HEK293 (cell line): Measurements from ENCODE around the gene PLEKHA6.
A peak's percentile ranks its signal among the peaks of the same experiment; 100 is the strongest.

Experiments used
- CTCF ChIA-PET: fragments of 350-600 bp; formaldehyde crosslinking; extraction: SDS; loops from one replicate; lab custom pipeline; 2021; ENCODE audit warnings: antibody characterized with exemption; lab: Yijun Ruan, JAX
- POLR2A ChIA-PET: fragments of 300-600 bp; formaldehyde crosslinking; extraction: SDS; loops from one replicate; lab custom pipeline; 2020; ENCODE audit warnings: antibody characterized with exemption, inconsistent platforms; lab: Yijun Ruan, JAX
- H3K27ac ChIP-seq: fragments of 200-500 bp; sonication (Bioruptor generic); 2 replicates; pipeline ENCODE4 v1.5.1; 2014; ENCODE audit warnings: low read depth, low read length, control low read depth, inconsistent platforms; ENCODE audit errors: extremely low read depth
- H3K36me3 ChIP-seq, 2 experiments: fragments of 200-500 bp in 1 of 2; sonication (Bioruptor generic) in 1 of 2; 1 replicate in 1 of 2; 2 replicates in 1 of 2; pipeline ENCODE4 v1.5.1; 2014 to 2017; ENCODE audit warnings: inconsistent platforms in 2 of 2, low read length in 2 of 2; ENCODE audit not compliant: control insufficient read depth in 2 of 2, insufficient read depth in 1 of 2
- H3K4me1 ChIP-seq: fragments of 200-500 bp; sonication (Bioruptor generic); 2 replicates; pipeline ENCODE4 v1.5.1; 2014; ENCODE audit warnings: mild to moderate bottlenecking, low read length, inconsistent platforms; ENCODE audit not compliant: control insufficient read depth, insufficient read depth
- H3K4me3 ChIP-seq: 2 replicates; pipeline ENCODE4 v1.5.1; 2011; ENCODE audit warnings: low read depth, mild to moderate bottlenecking, control low read depth, low read length, moderate library complexity
- H3K9me3 ChIP-seq: fragments of 200-500 bp; sonication (Bioruptor generic); 2 replicates; pipeline ENCODE4 v1.5.1; 2014; ENCODE audit warnings: low read depth, low read length, inconsistent platforms; ENCODE audit not compliant: control insufficient read depth, insufficient read depth
- AEBP2 ChIP-seq: fragments of 450-650 bp; formaldehyde crosslinking; IDR thresholded peaks from 2 replicates; pipeline ENCODE4 v1.5.1; 2016; ENCODE audit warnings: missing biosample characterization, missing genetic modification characterization, borderline replicate concordance
- ELK4 ChIP-seq: IDR thresholded peaks from 2 replicates; pipeline ENCODE4 v1.6.1; 2011; ENCODE audit warnings: mild to moderate bottlenecking, low read depth, low read length, borderline replicate concordance
- GLIS1 ChIP-seq: fragments of 450-650 bp; formaldehyde crosslinking; IDR thresholded peaks from 2 replicates; pipeline ENCODE4 v1.5.1; 2016; ENCODE audit warnings: missing biosample characterization, missing genetic modification characterization
- INSM2 ChIP-seq: fragments of 450-650 bp; formaldehyde crosslinking; IDR thresholded peaks from 2 replicates; pipeline ENCODE4 v1.5.1; 2016; ENCODE audit warnings: missing biosample characterization, missing genetic modification characterization
- KLF8 ChIP-seq: fragments of 450-650 bp; formaldehyde crosslinking; IDR thresholded peaks from 2 replicates; pipeline ENCODE4 v1.5.1; 2016; ENCODE audit warnings: missing biosample characterization, missing genetic modification characterization
- PRDM1 ChIP-seq: fragments of 450-650 bp; formaldehyde crosslinking; IDR thresholded peaks from 2 replicates; pipeline ENCODE4; 2016; ENCODE audit warnings: missing biosample characterization, missing genetic modification characterization
- REST ChIP-seq: fragments of 450-650 bp; formaldehyde crosslinking; IDR thresholded peaks from 2 replicates; pipeline ENCODE4 v1.5.1; 2016; ENCODE audit warnings: missing biosample characterization, missing genetic modification characterization
- TSHZ1 ChIP-seq: fragments of 450-650 bp; formaldehyde crosslinking; IDR thresholded peaks from 2 replicates; pipeline ENCODE4 v1.5.1; 2016; ENCODE audit warnings: missing biosample characterization, missing genetic modification characterization, borderline replicate concordance
- YY2 ChIP-seq: fragments of 450-650 bp; formaldehyde crosslinking; IDR thresholded peaks from 2 replicates; pipeline ENCODE4 v1.5.1; 2016; ENCODE audit warnings: missing biosample characterization, missing genetic modification characterization
- ZFP69B ChIP-seq: fragments of 450-650 bp; formaldehyde crosslinking; IDR thresholded peaks from 2 replicates; pipeline ENCODE4 v1.5.1; 2016; ENCODE audit warnings: missing biosample characterization, missing genetic modification characterization
- ZNF169 ChIP-seq: fragments of 450-650 bp; formaldehyde crosslinking; IDR thresholded peaks from 2 replicates; pipeline ENCODE4 v1.5.1; 2016; ENCODE audit warnings: missing biosample characterization, missing genetic modification characterization
- ZNF174 ChIP-seq: fragments of 450-650 bp; formaldehyde crosslinking; IDR thresholded peaks from 2 replicates; pipeline ENCODE4 v1.5.0; 2017; ENCODE audit warnings: missing biosample characterization, mild to moderate bottlenecking, missing genetic modification characterization
- ZNF175 ChIP-seq: fragments of 450-650 bp; formaldehyde crosslinking; IDR thresholded peaks from 2 replicates; pipeline ENCODE4 v1.5.1; 2016; ENCODE audit warnings: missing biosample characterization, missing genetic modification characterization
- ZNF2 ChIP-seq: fragments of 450-650 bp; formaldehyde crosslinking; IDR thresholded peaks from 2 replicates; pipeline ENCODE4 v1.5.1; 2016; ENCODE audit warnings: missing biosample characterization, missing genetic modification characterization
- ZNF211 ChIP-seq: fragments of 450-650 bp; formaldehyde crosslinking; IDR thresholded peaks from 2 replicates; pipeline ENCODE4 v1.5.1; 2016; ENCODE audit warnings: low read depth, missing biosample characterization, missing genetic modification characterization
- ZNF248 ChIP-seq: fragments of 450-650 bp; formaldehyde crosslinking; IDR thresholded peaks from 2 replicates; pipeline ENCODE4 v1.5.1; 2017; ENCODE audit warnings: missing biosample characterization, missing genetic modification characterization
- ZNF335 ChIP-seq: fragments of 450-650 bp; formaldehyde crosslinking; conservative IDR thresholded peaks from 2 replicates; pipeline ENCODE4 v1.5.1; 2016; ENCODE audit warnings: missing biosample characterization, missing genetic modification characterization
- ZNF416 ChIP-seq: fragments of 450-650 bp; formaldehyde crosslinking; IDR thresholded peaks from 2 replicates; pipeline ENCODE4 v1.5.1; 2016; ENCODE audit warnings: missing biosample characterization, missing genetic modification characterization
- ZNF48 ChIP-seq: fragments of 450-650 bp; formaldehyde crosslinking; IDR thresholded peaks from 2 replicates; pipeline ENCODE4 v1.5.1; 2016; ENCODE audit warnings: missing biosample characterization, missing genetic modification characterization
- ZNF521 ChIP-seq: fragments of 450-650 bp; formaldehyde crosslinking; IDR thresholded peaks from 2 replicates; pipeline ENCODE4 v1.5.1; 2017; ENCODE audit warnings: missing biosample characterization, mild to moderate bottlenecking, missing genetic modification characterization
- ZNF549 ChIP-seq: fragments of 450-650 bp; IDR thresholded peaks from 2 replicates; pipeline ENCODE4 v1.5.1; 2018; ENCODE audit warnings: missing biosample characterization, missing genetic modification characterization, mild to moderate bottlenecking, inconsistent platforms, moderate library complexity
- ZNF560 ChIP-seq: fragments of 450-650 bp; formaldehyde crosslinking; IDR thresholded peaks from 2 replicates; pipeline ENCODE4 v1.5.1; 2017; ENCODE audit warnings: missing biosample characterization, missing genetic modification characterization, borderline replicate concordance
- ZNF624 ChIP-seq: fragments of 450-650 bp; formaldehyde crosslinking; IDR thresholded peaks from 2 replicates; pipeline ENCODE4 v1.5.1; 2017; ENCODE audit warnings: missing biosample characterization, missing genetic modification characterization
- ZNF660 ChIP-seq: fragments of 450-650 bp; IDR thresholded peaks from 2 replicates; pipeline ENCODE4 v1.5.1; 2018; ENCODE audit warnings: missing biosample characterization, mild to moderate bottlenecking, missing genetic modification characterization
- ZNF747 ChIP-seq: fragments of 450-650 bp; formaldehyde crosslinking; IDR thresholded peaks from 2 replicates; pipeline ENCODE4 v1.5.1; 2016; ENCODE audit warnings: missing biosample characterization, missing genetic modification characterization
- ZNF791 ChIP-seq: fragments of 450-650 bp; formaldehyde crosslinking; IDR thresholded peaks from 2 replicates; pipeline ENCODE4 v1.5.1; 2016; ENCODE audit warnings: missing biosample characterization, missing genetic modification characterization
- ZNF843 ChIP-seq: fragments of 450-650 bp; formaldehyde crosslinking; IDR thresholded peaks from 2 replicates; pipeline ENCODE4 v1.5.1; 2016; ENCODE audit warnings: missing biosample characterization, missing genetic modification characterization

PLEKHA6 gene

GRCh38 chr1:204398197-204399125, 38.7 kb upstream of the PLEKHA6 start:
- Histone ChIP-seq H3K27ac (no peak overlapping the region), H3K4me3 (no peak overlapping the region), H3K4me1 (no peaks in the 10 kb centered on the region), H3K36me3 (peaks cover 14 to 47% of the 10 kb centered on the region in 2 experiments), H3K9me3 (no peaks in the 10 kb centered on the region)
- ChIA-PET CTCF (interaction anchor here (0.6 to 2.9 kb wide), 69 partner anchors 10 to 539 kb away, joined by 3 to 64 read pairs (median 5); partner anchors contain the start of genes GOLT1A, MDM4, PIK3C2B and REN), POLR2A (interaction anchor here (0.6 to 1.2 kb wide), 10 partner anchors 9 to 117 kb away, joined by 3 to 12 read pairs (median 4); no protein-coding TSS in a partner anchor)
- TF ChIP-seq ZNF248 (tag by site-specific recombination) (no peak), ZNF549 (tag by site-specific recombination) (no peak), ZNF560 (tag by site-specific recombination) (no peak), ZNF2 (tag by site-specific recombination) (peak; percentile 62), ZNF416 (tag by site-specific recombination) (no peak), ZNF747 (no peak), ZNF169 (tag by site-specific recombination) (no peak), PRDM1 (tag by site-specific recombination) (no peak), GLIS1 (tag by site-specific recombination) (peak; percentile 88), KLF8 (tag by site-specific recombination) (no peak), AEBP2 (tag by site-specific recombination) (no peak), ZNF791 (tag by site-specific recombination) (no peak), ZNF843 (no peak), ZNF624 (tag by site-specific recombination) (no peak), TSHZ1 (tag by site-specific recombination) (peak; percentile 49; the same call in 1 of the 2 replicates), ELK4 (no peak), ZNF521 (tag by site-specific recombination) (no peak), ZNF174 (no peak), ZNF335 (tag by site-specific recombination) (no peak), INSM2 (no peak), ZNF211 (tag by site-specific recombination) (no peak), REST (tag by site-specific recombination) (no peak), YY2 (tag by site-specific recombination) (no peak), ZNF48 (no peak), ZNF175 (tag by site-specific recombination) (no peak), ZFP69B (tag by site-specific recombination) (peak; percentile 97), ZNF660 (tag by site-specific recombination) (peak; percentile 74; the same call in 1 of the 2 replicates)
